ENCODE data around the gene CFAP20DC.
"Not testable (repeated sequence)": the region's sequence is repeated elsewhere in the genome, so short reads cannot be mapped to it uniquely, and the experiment has no call there.

Gene CFAP20DC

DNA sequence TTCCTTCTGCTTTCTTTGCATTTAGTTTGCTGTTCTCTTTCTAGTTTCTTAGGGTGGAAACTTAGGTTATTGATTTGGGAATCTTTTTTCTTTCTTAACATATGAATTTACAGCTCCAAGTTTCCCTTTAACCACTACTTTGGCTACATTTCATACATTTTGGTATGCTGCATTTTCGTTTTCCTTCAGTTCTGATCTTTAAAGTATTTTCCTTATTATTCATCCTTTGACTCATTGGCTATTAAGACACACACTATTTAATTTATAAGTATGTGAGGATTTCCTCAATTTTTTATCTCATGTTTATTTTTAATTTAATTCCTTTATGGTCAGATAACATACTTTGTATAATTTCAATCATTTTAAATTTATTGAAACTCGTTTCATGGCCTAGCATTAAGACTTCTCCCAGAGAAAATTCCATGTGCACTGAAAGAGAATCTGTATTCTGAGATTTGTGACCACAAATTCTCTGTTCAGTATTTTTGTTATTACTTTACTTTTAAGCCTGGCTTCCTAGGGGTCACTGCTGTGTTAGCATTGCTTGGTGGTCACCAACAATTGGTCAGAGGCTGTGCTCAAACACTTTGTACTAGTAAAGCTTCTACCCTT lies 87.7 kb downstream of the CFAP20DC start:
- peak; percentile 61 for DNase-seq

DNA sequence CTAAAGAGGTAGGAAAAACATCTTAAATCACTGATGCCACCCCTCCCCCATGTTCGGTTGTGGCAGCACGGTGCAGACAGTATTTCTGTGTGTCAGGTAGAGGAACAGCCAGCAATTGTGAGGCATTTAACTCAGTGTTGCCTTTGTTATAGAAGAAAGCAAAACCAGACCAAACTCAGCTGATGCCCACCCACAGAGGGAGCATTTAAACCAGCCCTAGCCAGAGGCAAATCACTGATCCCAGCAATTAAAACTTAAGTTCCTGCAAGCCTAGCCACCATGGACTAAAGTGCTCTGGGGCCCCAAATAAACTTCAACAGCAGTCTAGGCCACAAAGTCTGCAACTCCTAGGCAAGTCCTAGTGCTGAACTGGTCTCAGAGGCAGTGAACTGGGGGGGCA lies 94.5 kb downstream of the CFAP20DC start:
- DNase-seq = no peak

DNA sequence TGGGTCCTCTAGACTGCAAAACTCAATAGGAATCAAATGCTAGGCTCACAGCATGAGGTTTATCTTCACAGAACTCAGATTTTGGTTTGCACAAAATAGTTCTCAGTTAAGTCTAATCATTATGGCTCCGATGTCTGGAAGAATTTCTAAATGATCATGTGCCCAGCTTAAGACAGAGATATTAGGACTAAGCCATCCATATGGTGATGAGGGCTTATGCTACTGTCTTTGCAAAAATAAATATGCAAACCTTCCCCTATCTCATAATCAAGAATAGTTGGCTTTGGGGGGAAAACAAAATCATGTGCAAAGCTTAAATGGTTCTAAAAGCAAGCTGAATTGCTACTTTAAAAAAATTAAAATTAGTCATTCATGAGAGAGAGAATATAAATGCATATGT lies 96.5 kb downstream of the CFAP20DC start:
- no peak for DNase-seq

DNA sequence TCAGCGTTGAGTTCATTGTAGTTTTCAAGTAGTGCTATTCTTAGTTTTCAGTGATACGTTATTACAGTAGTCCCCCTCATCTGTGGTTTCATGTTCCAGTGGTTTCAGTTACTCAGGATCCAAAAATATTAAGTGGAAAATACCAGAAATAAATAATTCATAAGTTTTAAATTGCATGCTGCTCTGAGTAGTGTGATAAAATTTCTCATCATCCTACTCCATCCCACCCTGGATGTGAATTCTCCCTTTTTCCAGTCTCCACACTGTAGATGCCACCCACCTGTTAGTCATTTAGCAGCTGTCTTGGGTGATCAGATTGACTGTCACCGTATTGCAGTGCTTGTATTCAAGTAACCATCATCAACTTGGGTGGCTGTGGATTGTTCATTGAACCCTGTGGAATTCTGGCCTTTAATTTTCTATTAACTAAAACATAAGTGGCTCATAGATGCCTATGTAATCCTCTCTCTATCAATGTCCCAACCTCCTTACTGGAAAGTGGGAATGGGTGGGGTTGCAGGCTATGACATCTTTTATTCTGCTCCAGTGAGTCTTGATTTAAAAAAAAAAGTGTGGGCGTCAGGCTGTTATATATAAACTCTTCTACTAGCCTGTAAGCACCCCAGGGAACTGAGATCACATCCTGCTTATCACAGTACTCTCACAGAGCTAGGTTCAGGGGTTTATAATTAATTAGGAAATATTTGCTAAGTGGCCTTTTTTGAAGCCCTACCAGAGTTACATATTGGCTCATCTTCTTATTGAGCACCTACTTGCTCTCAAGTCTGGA lies 97.5 kb downstream of the CFAP20DC start:
- DNase-seq = no peak

DNA sequence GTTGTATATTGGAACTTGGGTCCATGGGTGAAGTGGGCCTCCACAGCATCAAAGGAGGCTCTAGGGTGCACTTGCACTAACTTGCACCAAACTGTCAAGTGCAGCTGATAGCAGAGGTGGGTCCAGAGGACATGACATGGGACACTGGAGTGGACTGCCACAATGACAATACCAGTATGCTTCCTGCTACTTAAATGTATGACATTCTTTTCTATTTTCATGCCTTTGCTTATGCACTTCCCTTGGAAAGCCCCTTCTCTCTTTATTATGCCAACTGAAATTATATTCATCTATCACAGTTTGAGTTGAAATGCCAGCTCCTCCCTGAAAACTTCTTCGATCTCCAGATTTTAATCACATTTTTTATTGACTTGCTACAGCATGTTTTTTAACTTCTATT lies 101.8 kb downstream of the CFAP20DC start:
- DNase-seq = no peak

DNA sequence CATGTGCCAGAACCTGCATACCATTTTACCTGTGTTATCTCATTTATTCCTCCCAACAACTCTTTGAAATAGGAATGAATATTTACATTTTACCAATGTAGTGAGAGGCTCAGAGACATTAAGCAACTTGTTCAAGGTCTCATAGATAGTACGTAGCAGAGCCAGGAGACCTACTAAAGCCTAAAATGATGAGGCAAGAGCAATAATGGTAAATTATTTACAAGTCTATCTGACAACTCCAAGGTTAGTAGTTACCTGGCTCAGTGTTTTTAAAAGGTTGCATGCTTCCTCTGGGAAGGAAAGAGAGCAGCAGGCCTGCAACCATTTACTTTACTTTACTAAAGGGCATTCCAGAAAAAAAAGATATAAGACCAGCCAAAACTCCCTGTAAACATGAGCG lies 103.0 kb downstream of the CFAP20DC start:
- no peak for DNase-seq

DNA sequence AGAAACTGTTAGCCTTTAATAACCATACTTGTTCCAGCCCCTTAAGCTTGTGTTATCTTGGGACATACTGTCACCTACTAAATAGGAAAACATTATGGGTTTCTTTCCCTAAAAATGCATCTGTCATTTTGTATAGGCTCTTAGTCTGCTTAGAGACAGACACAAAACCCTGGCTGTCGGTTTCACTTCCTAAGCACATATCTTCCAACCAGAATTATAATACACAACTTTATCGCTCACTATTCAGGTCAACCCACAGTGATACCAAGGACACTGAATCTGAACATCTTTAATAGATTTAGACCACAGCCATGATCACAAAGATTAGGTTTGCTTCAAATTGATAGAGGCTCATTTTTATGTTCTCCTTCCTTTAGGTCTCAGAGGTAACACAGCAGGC lies 111.8 kb downstream of the CFAP20DC start:
- DNase-seq = no peak

DNA sequence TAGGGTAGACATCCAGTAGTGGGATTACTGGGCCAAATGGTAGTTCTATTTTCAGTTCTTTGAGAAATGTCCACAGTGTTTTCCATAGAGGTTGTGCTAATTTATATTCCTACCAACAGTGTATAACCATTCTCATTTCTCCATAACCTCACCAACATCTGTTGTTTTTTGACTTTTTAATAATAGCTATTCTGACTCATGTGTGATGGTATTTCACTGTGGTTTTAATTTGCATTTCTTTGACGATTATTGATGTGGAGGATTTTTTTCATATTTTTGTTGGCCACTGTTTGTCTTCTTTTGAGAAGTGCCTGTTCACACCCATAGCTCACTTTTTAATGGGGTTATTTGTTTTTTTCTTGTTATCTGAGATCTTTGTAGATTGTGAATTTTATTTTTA lies 125.2 kb downstream of the CFAP20DC start:
- peak; percentile 55 for DNase-seq

DNA sequence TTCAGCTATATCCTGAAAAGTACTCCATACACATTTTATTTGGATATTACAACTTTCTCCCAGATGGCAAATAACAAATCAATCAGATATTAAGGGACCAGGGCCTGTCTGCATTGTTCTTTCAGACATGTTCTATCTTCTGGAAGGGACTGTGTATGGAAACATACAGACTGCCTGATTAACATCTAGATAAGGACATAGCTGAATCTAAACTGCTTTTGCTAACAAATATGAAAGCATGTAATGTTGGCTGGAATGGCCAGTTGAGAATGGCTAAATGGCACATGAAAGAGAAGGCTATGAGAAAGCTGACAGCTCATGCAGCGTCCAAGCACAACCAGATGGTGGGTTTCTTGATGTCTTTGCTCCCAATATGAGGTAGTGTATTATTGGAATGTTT lies 149.4 kb downstream of the CFAP20DC start:
- no peak for DNase-seq

DNA sequence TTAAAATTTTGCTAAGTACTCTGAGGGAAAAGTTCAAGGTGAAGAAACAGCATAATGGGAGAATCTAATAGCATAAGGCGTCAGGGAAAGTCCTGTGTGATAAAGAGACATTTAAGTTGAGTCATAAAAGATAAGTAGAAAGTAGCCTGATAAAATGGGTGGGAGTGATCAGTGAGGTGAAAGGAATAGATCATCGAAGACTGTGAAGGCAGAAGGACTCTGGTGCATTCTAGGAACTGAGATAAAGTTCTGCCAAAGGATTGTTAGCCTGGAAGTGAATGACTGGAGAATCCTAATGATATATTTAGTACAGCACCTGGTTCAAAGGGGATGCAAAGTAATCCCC lies 149.9 kb downstream of the CFAP20DC start:
- no peak for DNase-seq

DNA sequence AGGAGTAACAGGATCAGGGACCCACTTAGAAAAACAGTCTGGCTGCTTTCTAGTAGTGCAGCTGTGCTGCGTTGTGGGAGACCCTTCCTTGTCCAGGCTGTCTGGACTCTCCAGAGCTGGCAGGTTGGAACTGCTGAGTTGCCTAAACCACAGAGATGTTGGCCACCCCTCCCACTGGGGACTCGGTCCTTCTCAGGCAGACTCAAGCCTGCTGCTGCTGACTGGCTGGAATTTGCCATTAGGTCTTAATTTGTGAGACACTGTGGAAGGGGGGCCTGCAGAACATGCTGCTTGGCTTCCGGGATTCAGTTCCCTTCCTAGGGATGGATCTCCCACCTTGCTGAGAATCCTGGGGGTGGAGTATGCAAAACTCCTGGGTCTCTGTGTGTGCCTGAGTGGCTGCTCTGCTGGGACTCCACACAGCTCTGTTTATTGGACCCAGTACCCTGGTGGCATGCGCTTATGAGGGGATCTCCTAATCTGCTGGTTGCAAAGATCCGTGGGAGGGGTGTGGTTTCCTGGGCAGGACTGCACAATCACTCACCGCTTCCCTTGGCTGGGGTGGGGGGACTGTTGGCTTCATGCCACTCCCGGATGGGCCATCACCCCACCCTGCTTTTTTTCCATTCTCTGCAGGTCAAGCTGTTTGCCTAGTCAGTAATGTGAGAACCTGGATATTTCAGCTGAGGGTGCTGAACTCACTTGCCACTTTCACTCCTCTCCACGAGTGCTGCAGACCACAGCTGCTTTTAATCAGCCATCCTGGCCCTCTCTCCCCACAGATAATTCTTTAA lies 150.5 kb downstream of the CFAP20DC start:
- DNase-seq = no peak

DNA sequence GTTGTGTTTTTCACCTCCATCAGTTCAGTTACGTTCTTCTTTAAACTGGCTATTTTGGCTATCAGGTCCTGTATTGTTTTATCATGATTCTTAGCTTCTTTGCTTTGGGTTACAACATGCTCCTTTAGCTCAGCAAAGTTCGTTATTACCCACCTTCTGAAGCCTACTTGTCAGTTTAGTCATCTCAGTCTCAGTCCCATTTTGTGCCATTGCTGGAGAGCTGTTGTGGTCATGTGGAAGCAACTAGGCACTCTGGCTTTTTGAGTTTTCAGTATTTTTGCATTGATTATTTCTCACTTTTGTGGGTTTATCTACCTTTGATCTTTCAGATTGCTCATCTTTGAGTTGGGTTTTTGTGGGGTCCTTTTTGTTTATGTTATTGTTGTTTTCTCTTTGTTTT lies 151.3 kb downstream of the CFAP20DC start:
- no peak for DNase-seq

DNA sequence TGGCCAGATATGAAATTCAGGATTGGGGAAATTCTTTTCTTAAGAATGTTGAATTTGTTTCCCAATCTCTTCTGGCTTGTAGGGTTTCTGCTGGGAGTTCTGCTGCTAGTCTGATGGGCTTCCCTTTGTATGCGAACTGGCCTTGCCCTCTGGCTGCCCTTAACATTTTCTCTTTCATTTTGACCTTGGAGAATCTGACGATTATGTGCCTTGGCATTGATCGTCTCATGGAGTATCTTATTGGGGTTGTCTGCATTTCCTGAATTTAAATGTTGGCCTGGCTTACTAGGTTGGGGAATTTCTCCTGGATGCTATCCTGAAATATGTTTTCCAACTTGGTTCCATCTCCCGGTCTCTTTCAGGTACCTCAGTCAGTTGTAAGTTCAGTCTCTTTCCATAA lies 152.2 kb downstream of the CFAP20DC start:
- DNase-seq = no peak

DNA sequence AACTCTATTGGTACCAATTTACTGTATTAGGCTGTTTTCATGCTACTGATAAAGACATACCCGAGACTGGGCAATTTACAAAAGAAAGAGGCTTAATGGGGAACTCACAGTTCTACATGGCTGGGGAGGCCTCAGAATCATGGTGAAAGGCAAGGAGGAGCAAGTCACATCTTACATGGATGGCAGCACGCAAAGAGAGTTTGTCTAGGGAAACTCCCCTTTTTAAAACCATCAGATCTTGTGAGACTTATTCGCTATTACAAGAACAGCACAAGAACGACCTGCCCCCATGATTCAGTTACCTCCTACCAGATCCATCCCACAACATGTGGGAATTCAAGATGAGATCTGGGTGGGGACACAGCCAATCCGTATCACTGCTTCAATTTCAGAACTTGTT lies 154.1 kb downstream of the CFAP20DC start:
- not testable (repeated sequence) for DNase-seq

DNA sequence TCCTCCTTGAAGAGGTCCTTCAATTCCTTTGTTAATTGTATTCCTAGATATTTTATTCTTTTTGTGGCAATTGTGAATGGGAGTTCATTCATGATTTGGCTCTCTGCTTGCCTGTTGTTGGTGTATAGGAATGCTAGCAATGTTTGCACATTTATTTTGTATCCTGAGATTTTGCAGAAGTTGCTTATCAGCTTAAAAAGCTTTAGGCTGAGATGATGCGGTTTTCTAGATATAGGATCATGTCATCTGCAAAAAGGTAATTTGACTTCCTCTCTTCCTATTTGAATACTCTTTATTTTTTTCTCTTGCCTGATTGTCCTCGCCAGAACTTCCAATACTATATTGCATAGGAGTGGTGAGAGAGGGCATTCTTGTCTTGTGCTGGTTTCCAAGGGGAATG lies 157.3 kb downstream of the CFAP20DC start:
- not testable (repeated sequence) for DNase-seq

DNA sequence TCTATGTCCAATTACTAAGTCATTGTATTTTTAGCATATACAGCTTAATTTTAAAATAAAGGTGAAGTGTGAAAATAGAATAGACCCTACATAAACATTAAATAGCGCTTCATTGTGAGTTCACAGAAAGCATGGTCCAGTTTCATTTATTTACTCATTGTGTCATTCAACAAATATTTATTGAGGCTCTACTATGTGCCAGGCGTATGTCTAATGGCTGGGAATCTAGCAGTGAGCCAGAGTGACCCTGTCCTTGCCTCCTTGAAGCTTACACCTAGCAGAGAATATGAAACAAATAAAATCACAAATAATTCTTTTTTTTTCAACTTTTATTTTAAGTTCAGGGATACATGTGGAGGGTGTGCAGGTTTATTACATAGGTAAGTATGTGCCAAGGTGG lies 161.7 kb downstream of the CFAP20DC start:
- no peak for DNase-seq

DNA sequence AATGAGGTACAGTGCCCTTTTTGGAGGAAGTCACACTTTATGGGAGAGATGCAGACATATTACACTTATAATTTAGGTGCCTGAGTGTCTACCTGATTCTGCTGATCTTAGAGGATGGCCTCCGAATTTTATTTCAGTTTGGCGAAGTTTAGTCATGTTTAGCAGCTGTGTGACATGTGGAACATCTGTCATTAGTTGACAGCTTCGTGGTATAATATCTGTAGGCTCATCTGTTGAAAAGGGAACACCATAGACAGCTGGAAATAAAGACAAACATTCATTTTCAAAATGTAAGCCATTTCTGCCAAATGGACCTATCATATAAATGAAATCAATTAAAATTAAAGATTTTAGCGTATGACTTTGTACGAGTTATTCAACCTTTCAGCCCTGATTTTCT lies 165.4 kb downstream of the CFAP20DC start:
- DNase-seq = no peak

DNA sequence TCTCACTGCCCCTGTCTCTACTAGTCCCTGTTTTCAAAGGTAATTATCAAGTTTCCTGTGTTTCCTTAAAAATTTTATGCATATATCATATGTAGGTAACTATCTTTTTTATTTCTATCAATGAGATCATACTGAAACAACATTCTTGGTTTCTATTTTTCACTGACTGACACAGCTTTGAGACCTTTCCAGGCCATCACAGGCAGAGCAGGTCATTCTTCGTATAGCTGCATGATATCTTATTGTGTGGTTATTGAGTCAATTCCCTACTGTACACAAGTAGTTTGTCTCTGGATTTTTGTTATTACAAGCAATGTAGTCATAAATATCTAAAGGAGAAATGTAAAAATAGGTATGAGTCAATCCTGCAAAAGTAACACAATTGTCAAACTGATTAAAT lies 169.6 kb downstream of the CFAP20DC start:
- peak; percentile 64 for DNase-seq

DNA sequence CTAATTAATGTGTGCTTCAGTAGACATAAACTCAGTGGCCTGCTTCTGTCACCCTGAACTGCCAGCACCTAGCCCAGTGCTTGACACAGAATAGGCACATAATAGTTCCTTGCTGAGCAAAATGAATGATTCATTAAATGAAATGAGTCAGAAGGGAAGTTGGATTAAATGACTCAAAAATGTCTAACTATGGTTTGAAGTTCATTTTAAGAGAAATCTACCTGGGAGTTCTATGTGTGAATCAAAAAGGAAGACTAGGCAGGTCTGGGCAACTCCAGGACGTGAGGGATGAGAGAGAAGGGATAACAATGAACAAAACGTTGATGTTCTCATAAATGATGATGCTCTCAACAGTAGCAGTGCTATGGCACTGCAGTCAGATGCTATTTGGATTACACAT lies 175.0 kb downstream of the CFAP20DC start:
- DNase-seq = peak; percentile 83

DNA sequence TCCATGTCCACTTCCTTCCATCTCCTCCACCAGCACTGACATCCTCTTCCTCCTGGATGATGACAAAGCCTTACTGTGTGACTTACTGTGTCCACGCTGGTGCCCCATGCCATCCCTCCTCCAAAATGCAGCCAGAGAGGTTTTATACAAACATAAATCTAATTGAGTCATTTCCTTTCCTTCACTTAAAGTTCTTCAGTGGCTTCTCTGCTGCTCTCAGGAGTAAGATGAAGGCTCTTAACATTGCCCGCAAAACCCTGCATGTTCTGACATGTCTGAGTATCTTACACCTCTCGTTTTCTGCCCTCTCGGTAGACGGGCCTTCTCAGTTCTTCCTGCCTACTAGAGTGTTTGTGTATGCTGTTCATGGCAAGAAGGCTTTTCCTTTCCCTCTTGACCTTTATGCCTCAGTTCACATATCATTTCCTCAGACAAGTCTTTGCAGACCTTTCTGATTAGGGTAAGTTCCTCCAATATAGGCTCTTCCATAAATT lies 175.5 kb downstream of the CFAP20DC start:
- DNase-seq = peak; percentile 52

DNA sequence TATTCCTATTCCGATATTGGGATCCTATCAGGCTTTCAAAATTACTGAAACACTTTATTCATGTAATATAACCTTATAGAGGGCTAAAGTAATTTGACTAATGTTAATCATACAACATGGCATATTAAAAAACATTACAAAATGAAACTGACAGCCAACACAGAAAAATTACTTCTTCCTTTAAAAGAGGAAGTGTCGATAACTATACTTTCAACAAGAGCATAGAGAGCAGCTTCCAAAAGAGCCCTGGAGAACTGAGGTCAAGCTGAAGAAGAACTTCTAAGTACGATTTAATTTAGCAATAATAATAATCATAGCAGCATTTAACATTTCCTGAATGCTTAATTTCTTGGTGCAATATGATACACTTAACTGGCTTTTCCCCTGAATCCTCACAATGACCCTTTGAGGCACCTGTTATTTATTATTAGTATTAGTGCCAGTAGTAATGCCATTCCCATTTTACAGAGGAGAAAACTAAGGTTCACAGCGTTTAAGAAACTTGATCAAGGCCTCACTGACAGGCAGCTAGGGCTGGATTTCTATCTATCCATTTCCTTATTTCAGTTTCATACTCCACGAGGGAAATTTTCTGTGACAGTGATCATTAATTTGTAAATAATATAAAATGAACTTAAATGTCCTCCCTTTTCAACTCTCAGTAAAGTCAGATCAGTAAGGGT lies 181.6 kb downstream of the CFAP20DC start:
- no peak for DNase-seq

DNA sequence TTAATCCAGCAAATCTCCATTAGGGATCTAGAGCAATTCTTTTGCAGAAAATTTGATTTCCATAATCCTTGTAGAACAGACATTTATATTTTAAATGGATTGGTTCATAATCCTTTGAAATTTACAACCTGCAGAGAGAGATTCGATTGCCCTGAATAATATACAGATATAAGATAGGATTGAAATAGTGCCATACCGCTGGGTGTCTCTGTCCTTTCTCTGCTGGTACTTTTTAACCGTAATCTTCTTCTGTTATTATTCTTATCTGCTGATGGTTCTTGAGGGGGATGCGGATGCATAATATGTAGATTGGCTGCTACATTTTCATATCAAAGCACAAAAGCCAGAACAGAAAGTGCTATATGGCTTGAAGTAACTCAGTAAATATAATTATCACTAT lies 182.2 kb downstream of the CFAP20DC start:
- DNase-seq = no peak

DNA sequence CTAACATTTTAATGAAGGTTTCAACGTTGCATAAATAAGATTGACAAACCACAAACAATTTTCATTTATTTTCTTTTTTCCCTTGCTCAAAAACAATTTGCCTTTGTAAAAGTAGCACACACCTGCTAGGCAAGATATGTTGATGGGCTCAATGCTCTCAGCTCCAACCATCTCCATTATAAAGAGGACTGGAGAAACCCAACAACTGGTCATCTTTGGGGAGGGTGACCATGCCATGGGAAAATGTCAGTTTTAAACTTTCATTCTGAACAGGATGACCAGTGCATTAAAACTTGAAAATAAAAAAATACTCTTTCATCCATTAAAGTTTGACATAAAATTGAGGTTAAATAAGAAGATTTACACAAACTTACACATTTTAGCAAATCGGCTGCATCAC lies 183.7 kb downstream of the CFAP20DC start:
- no peak for DNase-seq

All from HCEC 1CT (cell line).